HEK293 (cell line): ENCODE data around the gene BRCA1.

Experiments
- CTCF ChIA-PET: fragments of 350-600 bp; formaldehyde crosslinking; extraction: SDS; loops from one replicate; lab custom pipeline; 2021; ENCODE audit warnings: antibody characterized with exemption; lab: Yijun Ruan, JAX
- POLR2A ChIA-PET: fragments of 300-600 bp; formaldehyde crosslinking; extraction: SDS; loops from one replicate; lab custom pipeline; 2020; ENCODE audit warnings: antibody characterized with exemption, inconsistent platforms; lab: Yijun Ruan, JAX
- H3K27ac ChIP-seq: fragments of 200-500 bp; sonication (Bioruptor generic); 2 replicates; pipeline ENCODE4 v1.5.1; 2014; ENCODE audit warnings: low read depth, low read length, control low read depth, inconsistent platforms; ENCODE audit errors: extremely low read depth
- H3K36me3 ChIP-seq, 2 experiments: fragments of 200-500 bp in 1 of 2; sonication (Bioruptor generic) in 1 of 2; 1 replicate in 1 of 2; 2 replicates in 1 of 2; pipeline ENCODE4 v1.5.1; 2014 to 2017; ENCODE audit warnings: inconsistent platforms in 2 of 2, low read length in 2 of 2; ENCODE audit not compliant: control insufficient read depth in 2 of 2, insufficient read depth in 1 of 2
- H3K4me1 ChIP-seq: fragments of 200-500 bp; sonication (Bioruptor generic); 2 replicates; pipeline ENCODE4 v1.5.1; 2014; ENCODE audit warnings: mild to moderate bottlenecking, low read length, inconsistent platforms; ENCODE audit not compliant: control insufficient read depth, insufficient read depth
- H3K4me3 ChIP-seq: 2 replicates; pipeline ENCODE4 v1.5.1; 2011; ENCODE audit warnings: low read depth, mild to moderate bottlenecking, control low read depth, low read length, moderate library complexity
- H3K9me3 ChIP-seq: fragments of 200-500 bp; sonication (Bioruptor generic); 2 replicates; pipeline ENCODE4 v1.5.1; 2014; ENCODE audit warnings: low read depth, low read length, inconsistent platforms; ENCODE audit not compliant: control insufficient read depth, insufficient read depth
- HOXD13 ChIP-seq: sonication (generic); formaldehyde crosslinking; IDR thresholded peaks from 2 replicates; pipeline ENCODE4 v1.8.0; 2022; ENCODE audit warnings: missing genetic modification reagents, borderline replicate concordance
- KLF16 ChIP-seq: fragments of 450-650 bp; formaldehyde crosslinking; IDR thresholded peaks from 2 replicates; pipeline ENCODE4 v1.5.1; 2017; ENCODE audit warnings: missing biosample characterization, missing genetic modification characterization
- KLF8 ChIP-seq: fragments of 450-650 bp; formaldehyde crosslinking; IDR thresholded peaks from 2 replicates; pipeline ENCODE4 v1.5.1; 2016; ENCODE audit warnings: missing biosample characterization, missing genetic modification characterization
- OVOL3 ChIP-seq: fragments of 450-650 bp; formaldehyde crosslinking; IDR thresholded peaks from 2 replicates; pipeline ENCODE4 v1.5.1; 2016; ENCODE audit warnings: missing biosample characterization, missing genetic modification characterization
- SETDB1 ChIP-seq: IDR thresholded peaks from one replicate; pipeline ENCODE4 v1.6.1; 2017; ENCODE audit warnings: mild to moderate bottlenecking, low read length, moderate library complexity, mixed read lengths; ENCODE audit not compliant: insufficient read length
- ZFHX2 ChIP-seq: fragments of 450-650 bp; formaldehyde crosslinking; conservative IDR thresholded peaks from 2 replicates; pipeline ENCODE4 v1.5.1; 2016; ENCODE audit warnings: missing biosample characterization, missing genetic modification characterization
- ZNF138 ChIP-seq: fragments of 450-650 bp; formaldehyde crosslinking; IDR thresholded peaks from 2 replicates; pipeline ENCODE4 v1.5.1; 2016; ENCODE audit warnings: missing biosample characterization, missing genetic modification characterization, borderline replicate concordance
- ZNF175 ChIP-seq: fragments of 450-650 bp; formaldehyde crosslinking; IDR thresholded peaks from 2 replicates; pipeline ENCODE4 v1.5.1; 2016; ENCODE audit warnings: missing biosample characterization, missing genetic modification characterization
- ZNF302 ChIP-seq: fragments of 450-650 bp; formaldehyde crosslinking; IDR thresholded peaks from 2 replicates; pipeline ENCODE4 v1.5.1; 2016; ENCODE audit warnings: missing biosample characterization, missing genetic modification characterization, low read depth
- ZNF37A ChIP-seq: fragments of 450-650 bp; IDR thresholded peaks from 2 replicates; pipeline ENCODE4 v1.5.1; 2018; ENCODE audit warnings: missing biosample characterization, missing genetic modification characterization
- ZNF558 ChIP-seq: fragments of 450-650 bp; formaldehyde crosslinking; IDR thresholded peaks from 2 replicates; pipeline ENCODE4 v1.5.1; 2016; ENCODE audit warnings: missing biosample characterization, missing genetic modification characterization
- ZNF600 ChIP-seq: fragments of 450-650 bp; formaldehyde crosslinking; IDR thresholded peaks from 2 replicates; pipeline ENCODE4 v1.5.1; 2016; ENCODE audit warnings: missing biosample characterization, missing genetic modification characterization
- ZNF610 ChIP-seq: fragments of 450-650 bp; formaldehyde crosslinking; IDR thresholded peaks from 2 replicates; pipeline ENCODE4 v1.5.1; 2016; ENCODE audit warnings: missing biosample characterization, missing genetic modification characterization, borderline replicate concordance
- ZNF776 ChIP-seq: fragments of 450-650 bp; formaldehyde crosslinking; IDR thresholded peaks from 2 replicates; pipeline ENCODE4 v1.5.0; 2017; ENCODE audit warnings: missing biosample characterization, missing genetic modification characterization, borderline replicate concordance
- ZNF830 ChIP-seq: fragments of 450-650 bp; IDR thresholded peaks from 2 replicates; pipeline ENCODE4 v1.5.0; 2018; ENCODE audit warnings: missing biosample characterization, missing genetic modification characterization, low read depth, mild to moderate bottlenecking, moderate library complexity
- TF ChIP-seq, protein P1 (sequence below): fragments of 450-650 bp; formaldehyde crosslinking; IDR thresholded peaks from 2 replicates; pipeline ENCODE4 v1.5.1; 2016; ENCODE audit warnings: missing biosample characterization, missing genetic modification characterization
- TF ChIP-seq, protein P2 (sequence below): fragments of 450-650 bp; formaldehyde crosslinking; IDR thresholded peaks from 2 replicates; pipeline ENCODE4 v1.5.1; 2016; ENCODE audit warnings: missing biosample characterization, missing genetic modification characterization
- TF ChIP-seq, protein P3 (sequence below): IDR thresholded peaks from 2 replicates; pipeline ENCODE4 v1.6.1; 2011; ENCODE audit warnings: mild to moderate bottlenecking, low read depth, low read length, borderline replicate concordance
- TF ChIP-seq, protein P4 (sequence below): sonication (generic); formaldehyde crosslinking; IDR thresholded peaks from 2 replicates; pipeline ENCODE4 v1.8.1; 2022; ENCODE audit warnings: mild to moderate bottlenecking, moderate library complexity, missing genetic modification reagents

The BRCA1 gene

DNA sequence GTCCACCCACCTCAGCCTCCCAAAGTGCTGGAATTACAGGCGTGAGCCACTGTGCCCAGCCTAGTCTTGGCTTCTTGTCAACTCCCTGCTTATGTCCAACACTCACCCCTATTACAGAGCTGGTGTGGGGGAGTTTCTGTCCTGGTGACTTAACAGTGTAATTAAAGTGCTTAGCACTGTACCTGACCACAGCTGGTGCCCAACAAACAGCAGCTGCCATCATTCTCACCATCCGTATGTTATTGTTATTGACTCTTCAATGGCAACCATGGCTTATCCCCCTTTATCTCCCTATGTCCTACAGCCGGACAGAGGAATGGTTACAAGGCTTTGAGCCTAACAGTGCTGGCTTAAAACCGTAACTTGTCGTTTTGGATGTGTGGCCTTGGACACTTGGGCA lies 17.0 kb upstream of the BRCA1 start:
- H3K4me3 ChIP-seq: no peak overlapping the region
- H3K36me3 ChIP-seq: peaks cover 0 to 9% of the 10 kb centered on the region in 2 experiments; a peak in 2 of 3 replicates
- TF ChIP-seq ZNF37A (tag by site-specific recombination) (no peak), ZNF175 (tag by site-specific recombination) (no peak), ZNF302 (no peak), ZNF558 (tag by site-specific recombination) (no peak), HOXD13 (CRISPR knock-in tag) (no peak), ZNF600 (no peak), ZNF830 (tag by site-specific recombination) (no peak), ZNF776 (no peak), KLF16 (no peak), ZNF610 (no peak), SETDB1 (no peak), KLF8 (no peak), ZFHX2 (tag by site-specific recombination) (no peak), ZNF138 (no peak), OVOL3 (tag by site-specific recombination) (no peak)
- TF ChIP-seq, protein P1, sequence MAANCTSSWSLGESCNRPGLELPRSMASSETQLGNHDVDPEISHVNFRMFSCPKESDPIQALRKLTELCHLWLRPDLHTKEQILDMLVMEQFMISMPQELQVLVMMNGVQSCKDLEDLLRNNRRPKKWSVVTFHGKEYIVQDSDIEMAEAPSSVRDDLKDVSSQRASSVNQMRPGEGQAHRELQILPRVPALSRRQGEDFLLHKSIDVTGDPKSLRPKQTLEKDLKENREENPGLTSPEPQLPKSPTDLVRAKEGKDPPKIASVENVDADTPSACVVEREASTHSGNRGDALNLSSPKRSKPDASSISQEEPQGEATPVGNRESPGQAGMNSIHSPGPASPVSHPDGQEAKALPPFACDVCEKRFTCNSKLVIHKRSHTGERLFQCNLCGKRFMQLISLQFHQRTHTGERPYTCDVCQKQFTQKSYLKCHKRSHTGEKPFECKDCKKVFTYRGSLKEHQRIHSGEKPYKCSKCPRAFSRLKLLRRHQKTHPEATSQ (tag by site-specific recombination): no peak
- TF ChIP-seq, protein P2, sequence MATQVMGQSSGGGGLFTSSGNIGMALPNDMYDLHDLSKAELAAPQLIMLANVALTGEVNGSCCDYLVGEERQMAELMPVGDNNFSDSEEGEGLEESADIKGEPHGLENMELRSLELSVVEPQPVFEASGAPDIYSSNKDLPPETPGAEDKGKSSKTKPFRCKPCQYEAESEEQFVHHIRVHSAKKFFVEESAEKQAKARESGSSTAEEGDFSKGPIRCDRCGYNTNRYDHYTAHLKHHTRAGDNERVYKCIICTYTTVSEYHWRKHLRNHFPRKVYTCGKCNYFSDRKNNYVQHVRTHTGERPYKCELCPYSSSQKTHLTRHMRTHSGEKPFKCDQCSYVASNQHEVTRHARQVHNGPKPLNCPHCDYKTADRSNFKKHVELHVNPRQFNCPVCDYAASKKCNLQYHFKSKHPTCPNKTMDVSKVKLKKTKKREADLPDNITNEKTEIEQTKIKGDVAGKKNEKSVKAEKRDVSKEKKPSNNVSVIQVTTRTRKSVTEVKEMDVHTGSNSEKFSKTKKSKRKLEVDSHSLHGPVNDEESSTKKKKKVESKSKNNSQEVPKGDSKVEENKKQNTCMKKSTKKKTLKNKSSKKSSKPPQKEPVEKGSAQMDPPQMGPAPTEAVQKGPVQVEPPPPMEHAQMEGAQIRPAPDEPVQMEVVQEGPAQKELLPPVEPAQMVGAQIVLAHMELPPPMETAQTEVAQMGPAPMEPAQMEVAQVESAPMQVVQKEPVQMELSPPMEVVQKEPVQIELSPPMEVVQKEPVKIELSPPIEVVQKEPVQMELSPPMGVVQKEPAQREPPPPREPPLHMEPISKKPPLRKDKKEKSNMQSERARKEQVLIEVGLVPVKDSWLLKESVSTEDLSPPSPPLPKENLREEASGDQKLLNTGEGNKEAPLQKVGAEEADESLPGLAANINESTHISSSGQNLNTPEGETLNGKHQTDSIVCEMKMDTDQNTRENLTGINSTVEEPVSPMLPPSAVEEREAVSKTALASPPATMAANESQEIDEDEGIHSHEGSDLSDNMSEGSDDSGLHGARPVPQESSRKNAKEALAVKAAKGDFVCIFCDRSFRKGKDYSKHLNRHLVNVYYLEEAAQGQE (tag by site-specific recombination): no peak
- TF ChIP-seq, protein P3, sequence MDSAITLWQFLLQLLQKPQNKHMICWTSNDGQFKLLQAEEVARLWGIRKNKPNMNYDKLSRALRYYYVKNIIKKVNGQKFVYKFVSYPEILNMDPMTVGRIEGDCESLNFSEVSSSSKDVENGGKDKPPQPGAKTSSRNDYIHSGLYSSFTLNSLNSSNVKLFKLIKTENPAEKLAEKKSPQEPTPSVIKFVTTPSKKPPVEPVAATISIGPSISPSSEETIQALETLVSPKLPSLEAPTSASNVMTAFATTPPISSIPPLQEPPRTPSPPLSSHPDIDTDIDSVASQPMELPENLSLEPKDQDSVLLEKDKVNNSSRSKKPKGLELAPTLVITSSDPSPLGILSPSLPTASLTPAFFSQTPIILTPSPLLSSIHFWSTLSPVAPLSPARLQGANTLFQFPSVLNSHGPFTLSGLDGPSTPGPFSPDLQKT: no peak
- TF ChIP-seq, protein P4, sequence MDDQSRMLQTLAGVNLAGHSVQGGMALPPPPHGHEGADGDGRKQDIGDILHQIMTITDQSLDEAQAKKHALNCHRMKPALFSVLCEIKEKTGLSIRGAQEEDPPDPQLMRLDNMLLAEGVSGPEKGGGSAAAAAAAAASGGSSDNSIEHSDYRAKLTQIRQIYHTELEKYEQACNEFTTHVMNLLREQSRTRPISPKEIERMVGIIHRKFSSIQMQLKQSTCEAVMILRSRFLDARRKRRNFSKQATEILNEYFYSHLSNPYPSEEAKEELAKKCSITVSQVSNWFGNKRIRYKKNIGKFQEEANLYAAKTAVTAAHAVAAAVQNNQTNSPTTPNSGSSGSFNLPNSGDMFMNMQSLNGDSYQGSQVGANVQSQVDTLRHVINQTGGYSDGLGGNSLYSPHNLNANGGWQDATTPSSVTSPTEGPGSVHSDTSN (CRISPR knock-in tag): no peak
- H3K9me3 ChIP-seq: no peaks in the 10 kb centered on the region
- POLR2A ChIA-PET: no interaction called here
- CTCF ChIA-PET: no interaction called here
- 0 out of 2 replicates have a peak overlapping the region, but pooled peaks have one; percentile 2 for H3K27ac ChIP-seq
- H3K4me1 ChIP-seq: no peaks in the 10 kb centered on the region
